H1 (cell line): ENCODE measurements around the gene PLXNA4. TPM values are rescaled to one million over a fixed set of nuclear protein-coding genes. Genes with fewer than 3 reads are reported as not detected.

Source experiments
- CTCF ChIA-PET: fragments of 300-600 bp; sonication (Branson Sonifier 250); formaldehyde crosslinking; loops from one replicate; lab custom pipeline; 2021; ENCODE audit not compliant: partially characterized antibody; lab: Charles Lee
- POLR2A ChIA-PET: fragments of 300-600 bp; sonication (Branson Sonifier 250); formaldehyde crosslinking; loops from one replicate; lab custom pipeline; 2021; ENCODE audit warnings: inconsistent platforms; ENCODE audit not compliant: partially characterized antibody; lab: Charles Lee
- DNase-seq, 2 experiments: peaks; one replicate each; pipeline versions ENCODE4 v3.0.0 to v3.0.0-alpha.2; 2010 to 2022; ENCODE audit warnings: low spot score in 2 of 2, low read depth in 1 of 2, mixed read lengths in 1 of 2
- FAIRE-seq: peaks from 2 replicates; lab custom pipeline; 2011; peaks lifted over from hg19 to GRCh38; lab: Jason Lieb, UNC
- H2AFZ ChIP-seq: 2 replicates; pipeline ENCODE4 v1.8.1; 2012; ENCODE audit warnings: low read length, inconsistent platforms
- H2AK5ac ChIP-seq: 2 replicates; pipeline ENCODE4 v1.6.1; 2013; ENCODE audit warnings: low read depth, low read length
- H2BK120ac ChIP-seq: replicated peaks from 2 replicates; pipeline ENCODE3; 2013; ENCODE audit warnings: low read depth, low read length, inconsistent platforms
- H2BK12ac ChIP-seq: 2 replicates; pipeline ENCODE4 v1.6.1; 2013; ENCODE audit warnings: low read depth, low read length
- H2BK15ac ChIP-seq: 2 replicates; pipeline ENCODE4 v1.6.1; 2013; ENCODE audit warnings: low read length
- H2BK20ac ChIP-seq: 2 replicates; pipeline ENCODE4 v1.6.1; 2013; ENCODE audit warnings: low read length
- H2BK5ac ChIP-seq: 2 replicates; pipeline ENCODE4 v1.6.1; 2013; ENCODE audit warnings: low read depth, low read length
- H3K14ac ChIP-seq: 2 replicates; pipeline ENCODE4 v1.6.1; 2013; ENCODE audit warnings: inconsistent platforms; ENCODE audit not compliant: insufficient read length
- H3K18ac ChIP-seq: 2 replicates; pipeline ENCODE4 v1.6.1; 2013; ENCODE audit warnings: low read length; ENCODE audit errors: extremely low read depth
- H3K23ac ChIP-seq: 2 replicates; pipeline ENCODE4 v1.6.1; 2013; ENCODE audit warnings: inconsistent platforms; ENCODE audit not compliant: insufficient read length
- H3K23me2 ChIP-seq: 2 replicates; pipeline ENCODE4 v1.6.1; 2013; ENCODE audit warnings: low read depth, low read length
- H3K27ac ChIP-seq: 2 replicates; pipeline ENCODE4 v1.6.1; 2011; ENCODE audit warnings: low read depth, low read length, inconsistent platforms
- H3K27me3 ChIP-seq, 4 experiments: replicated peaks in 1 of 4; 1 replicate in 1 of 4; 2 replicates in 3 of 4; pipeline versions ENCODE4 v1.6.1 to v1.8.1; 2011 to 2013; ENCODE audit warnings: low read length in 3 of 4, mild to moderate bottlenecking in 3 of 4, inconsistent platforms in 2 of 4, mixed read lengths in 2 of 4, moderate library complexity in 1 of 4; ENCODE audit not compliant: control insufficient read depth in 3 of 4, insufficient read depth in 3 of 4; ENCODE audit errors: extremely low read depth in 1 of 4
- H3K36me3 ChIP-seq, 4 experiments: 2 replicates each; pipeline versions ENCODE4 v1.6.1 to v1.8.1; 2011 to 2013; ENCODE audit warnings: mild to moderate bottlenecking in 4 of 4, low read length in 3 of 4, moderate library complexity in 2 of 4, control low read depth in 1 of 4, inconsistent platforms in 1 of 4; ENCODE audit not compliant: insufficient read depth in 4 of 4, control insufficient read depth in 2 of 4
- H3K4ac ChIP-seq: replicated peaks from 2 replicates; pipeline ENCODE3; 2013; ENCODE audit warnings: low read length, low read depth, mixed read lengths, inconsistent platforms; ENCODE audit not compliant: insufficient read length
- H3K4me1 ChIP-seq, 4 experiments: replicated peaks in 1 of 4; 1 replicate in 1 of 4; 2 replicates in 3 of 4; pipeline versions ENCODE4 v1.6.1 to v1.8.1; 2011 to 2013; ENCODE audit warnings: low read length in 3 of 4, inconsistent platforms in 2 of 4, mixed read lengths in 1 of 4; ENCODE audit not compliant: insufficient read depth in 4 of 4, control insufficient read depth in 3 of 4
- H3K4me2 ChIP-seq, 2 experiments: 2 replicates each; pipeline versions ENCODE4 v1.6.1 to v1.8.1; 2011 to 2013; ENCODE audit warnings: low read depth in 2 of 2, low read length in 2 of 2, control low read depth in 1 of 2, inconsistent platforms in 1 of 2, mild to moderate bottlenecking in 1 of 2; ENCODE audit not compliant: insufficient read depth in 1 of 2
- H3K4me3 ChIP-seq, 4 experiments: fragments of 200-600, 300-600 bp in 1 of 4; sonication (generic), shearing (Covaris generic), sonication (Bioruptor Twin) in 1 of 4; 2 replicates each; pipeline versions ENCODE4 v1.5.1 to v1.8.1; 2011 to 2016; ENCODE audit warnings: low read length in 4 of 4, low read depth in 3 of 4, control low read depth in 2 of 4, inconsistent platforms in 2 of 4, mild to moderate bottlenecking in 2 of 4, mixed read lengths in 1 of 4, moderate library complexity in 1 of 4; ENCODE audit not compliant: insufficient read depth in 2 of 4; ENCODE audit errors: extremely low read depth in 1 of 4
- H3K56ac ChIP-seq: replicated peaks from 2 replicates; pipeline ENCODE3; 2013; ENCODE audit warnings: low read depth, mild to moderate bottlenecking, mixed read lengths, low read length, inconsistent platforms; ENCODE audit not compliant: insufficient read length
- H3K79me1 ChIP-seq: 2 replicates; pipeline ENCODE4 v1.6.1; 2013; ENCODE audit warnings: low read depth, low read length, control low read depth
- H3K79me2 ChIP-seq, 2 experiments: 2 replicates each; pipeline versions ENCODE4 v1.6.1 to v1.8.1; 2012 to 2013; ENCODE audit warnings: low read length in 2 of 2, mild to moderate bottlenecking in 2 of 2, inconsistent platforms in 1 of 2; ENCODE audit not compliant: insufficient read depth in 2 of 2, control insufficient read depth in 1 of 2
- H3K9ac ChIP-seq, 4 experiments: replicated peaks in 1 of 4; 1 replicate in 1 of 4; 2 replicates in 3 of 4; pipeline versions ENCODE4 v1.6.1 to v1.8.1; 2011 to 2013; ENCODE audit warnings: low read depth in 3 of 4, low read length in 3 of 4, control low read depth in 2 of 4, mild to moderate bottlenecking in 2 of 4, moderate library complexity in 2 of 4, inconsistent platforms in 1 of 4; ENCODE audit errors: extremely low read depth in 1 of 4
- H3K9me3 ChIP-seq, 2 experiments: 2 replicates each; pipeline versions ENCODE4 v1.6.1 to v1.8.1; 2012 to 2013; ENCODE audit warnings: mild to moderate bottlenecking in 2 of 2, moderate library complexity in 2 of 2, control low read depth in 1 of 2, inconsistent platforms in 1 of 2, low read depth in 1 of 2, low read length in 1 of 2, mixed read lengths in 1 of 2; ENCODE audit not compliant: insufficient read depth in 2 of 2
- H4K20me1 ChIP-seq, 2 experiments: replicated peaks in 1 of 2; 2 replicates each; pipeline versions ENCODE3 to v1.8.1; 2011 to 2013; ENCODE audit warnings: inconsistent platforms in 2 of 2, low read length in 2 of 2, mild to moderate bottlenecking in 1 of 2; ENCODE audit not compliant: insufficient read depth in 2 of 2, control insufficient read depth in 1 of 2
- H4K5ac ChIP-seq: 2 replicates; pipeline ENCODE4 v1.6.1; 2013; ENCODE audit warnings: low read length, low read depth, mixed read lengths, inconsistent platforms; ENCODE audit not compliant: insufficient read length
- H4K8ac ChIP-seq: 2 replicates; pipeline ENCODE4 v1.8.0; 2013; ENCODE audit warnings: mild to moderate bottlenecking, moderate library complexity, low read length, inconsistent platforms; ENCODE audit not compliant: insufficient read depth; ENCODE audit errors: extremely low read depth
- H4K91ac ChIP-seq: replicated peaks from 2 replicates; pipeline ENCODE3; 2013; ENCODE audit warnings: low read length, mixed read lengths, inconsistent platforms; ENCODE audit not compliant: insufficient read length
- CBX5 ChIP-seq: fragments of 300-800, 300-1000 bp; sonication (generic); IDR thresholded peaks from 2 replicates; pipeline ENCODE4 v1.7.1; 2016; ENCODE audit warnings: antibody characterized with exemption, low read length, low read depth
- CTCF ChIP-seq, 3 experiments: IDR thresholded peaks; 1 replicate in 2 of 3; 2 replicates in 1 of 3; pipeline versions ENCODE4 v1.5.1 to v1.6.1; 2011; ENCODE audit warnings: low read length in 3 of 3, mild to moderate bottlenecking in 3 of 3, inconsistent platforms in 2 of 3, low read depth in 1 of 3, moderate library complexity in 1 of 3; ENCODE audit not compliant: insufficient read depth in 1 of 3; ENCODE audit errors: control extremely low read depth in 1 of 3
- EP300 ChIP-seq, 2 experiments: IDR thresholded peaks; 1 replicate in 1 of 2; 2 replicates in 1 of 2; pipeline ENCODE4 v1.6.1; 2011 to 2012; ENCODE audit warnings: low read depth in 2 of 2, low read length in 2 of 2, mild to moderate bottlenecking in 2 of 2, borderline replicate concordance in 1 of 2, inconsistent platforms in 1 of 2, moderate library complexity in 1 of 2
- KDM4A ChIP-seq: IDR thresholded peaks from one replicate; pipeline ENCODE4 v1.7.1; 2012; ENCODE audit warnings: low read depth, mild to moderate bottlenecking, moderate library complexity, low read length, inconsistent platforms; ENCODE audit not compliant: severe bottlenecking
- RAD21 ChIP-seq, 2 experiments: IDR thresholded peaks in 1 of 2; conservative IDR thresholded peaks in 1 of 2; 2 replicates each; pipeline ENCODE4 v1.6.1; 2011; ENCODE audit warnings: low read depth in 2 of 2, low read length in 2 of 2, improper control_type of control experiment in 1 of 2, inconsistent platforms in 1 of 2, mild to moderate bottlenecking in 1 of 2, moderate library complexity in 1 of 2
- SIX5 ChIP-seq: IDR thresholded peaks from 2 replicates; pipeline ENCODE4 v1.6.1; 2011; ENCODE audit warnings: mild to moderate bottlenecking, low read depth, low read length
- SP1 ChIP-seq: IDR thresholded peaks from 2 replicates; pipeline ENCODE4 v1.6.1; 2011; ENCODE audit warnings: low read depth, low read length
- TAF7 ChIP-seq: optimal IDR thresholded peaks from 2 replicates; pipeline ENCODE3; 2011; ENCODE audit warnings: low read depth, mild to moderate bottlenecking, inconsistent platforms, low read length, moderate library complexity, borderline replicate concordance
- TCF12 ChIP-seq: IDR thresholded peaks from 2 replicates; pipeline ENCODE4 v1.6.1; 2011; ENCODE audit warnings: low read depth, mild to moderate bottlenecking, low read length
- WGBS, 2 experiments: shearing (Covaris generic) in 1 of 2; methylation state at CpG; one replicate each; pipeline versions ENCODE4 v1.1.6 to v1.1.7; 2013 to 2015; ENCODE audit warnings: low lambda C conversion rate in 2 of 2, mixed read lengths in 2 of 2, inconsistent platforms in 1 of 2, low coverage in 1 of 2, missing lambda C conversion rate in 1 of 2; ENCODE audit not compliant: insufficient replicate concordance in 2 of 2, insufficient coverage in 1 of 2, insufficient read length in 1 of 2; ENCODE audit errors: extremely low coverage in 1 of 2, missing lambda C conversion rate in 1 of 2; 5-methylcytosine and 5-hydroxymethylcytosine counted together
- polyA plus RNA-seq, 7 experiments: library from polyadenylated mRNA; depleted of rRNA in 3 of 7; stranded (reverse) in 5 of 7; unstranded in 2 of 7; fragments of >200 nt in 5 of 7; fragments of 200-250 nt in 2 of 7; gene quantifications; 1 replicate in 5 of 7; 2 replicates in 1 of 7; 4 replicates in 1 of 7; pipeline versions ENCODE4 v1.2.1 to v1.2.3, GENCODE V29; 2011 to 2013; ENCODE audit warnings: missing spikeins in 2 of 7, mixed read lengths in 2 of 7
- total RNA-seq: library from RNA; stranded (reverse); fragmentation: NEBNext Ultra II Directional; extraction: Animal tissue kit (Norgen Biotek cat#: 25700); gene quantifications from 2 replicates; pipeline ENCODE4 v1.2.1, GENCODE V29; 2021

PLXNA4 gene
- total and polyA plus RNA-seq, 2 of the 8 experiments (the other 6 are each of a cell fraction or from before 2014, with no cell fraction given), result 0.76 to 0.79 TPM

GRCh38 chr7:132239422-132239994, 336.8 kb downstream of the PLXNA4 start:
- Histone ChIP-seq H3K23me2 (no peaks in the 10 kb centered on the region; the same call in 1 of the 2 replicates), H2BK120ac (no peak overlapping the region), H3K23ac (no peak overlapping the region), H3K27ac (no peak overlapping the region), H3K9me3 (no peaks in the 10 kb centered on the region), H3K36me3 (no peaks in the 10 kb centered on the region), H4K5ac (no peak overlapping the region), H3K4me3 (no peak overlapping the region), H3K79me1 (no peaks in the 10 kb centered on the region), H4K91ac (no peak overlapping the region), H3K9ac (no peak overlapping the region), H3K27me3 (no peaks in the 10 kb centered on the region), H3K4ac (no peak overlapping the region), H2AK5ac (no peak overlapping the region), H2AFZ (no peak overlapping the region), H2BK20ac (no peak overlapping the region; the same call in 1 of the 2 replicates), H2BK12ac (no peak overlapping the region), H3K79me2 (no peaks in the 10 kb centered on the region), H3K4me2 (no peak overlapping the region), H2BK5ac (no peak overlapping the region), H3K4me1 (peaks cover 0 to 3% (median 1%) of the 10 kb centered on the region in 4 experiments; a peak in 3 of 7 replicates), H2BK15ac (no peak overlapping the region), H3K18ac (no peak overlapping the region), H4K8ac (no peak overlapping the region), H3K14ac (no peak overlapping the region), H3K56ac (no peak overlapping the region), H4K20me1 (no peaks in the 10 kb centered on the region)
- POLR2A ChIA-PET, result no interaction called here
- DNase-seq, result no peak
- CTCF ChIA-PET, result interaction anchor here (0.7 to 5.3 kb wide), 19 partner anchors 8 to 370 kb away, joined by 3 to 34 read pairs (median 3); no protein-coding TSS in a partner anchor
- no peak for FAIRE-seq
- WGBS, 2 experiments, result 91% methylated on average over 5 of the region's 5 CpGs; no CpG with 5 or more reads in 1 of the 2 experiments
- no peak for TF ChIP-seq TAF7
- TF ChIP-seq CBX5, result no peak
- no peak for TF ChIP-seq EP300 (IDR thresholded peaks at IDR 0.05; ENCODE audit: borderline replicate concordance in 1 of 2, low read depth in 2 of 2, low read length in 2 of 2)
- no peak for TF ChIP-seq TCF12
- peak; percentile 22 to 64 (median 33); a peak in 3 of 4 replicates for TF ChIP-seq CTCF (IDR thresholded peaks at IDR 0.05; ENCODE audit: control extremely low read depth in 1 of 3, insufficient read depth in 1 of 3, low read depth in 1 of 3, low read length in 3 of 3)
- TF ChIP-seq KDM4A, result no peak
- TF ChIP-seq SIX5, result no peak
- peak; percentile 33 to 54; a peak in 3 of 4 replicates for TF ChIP-seq RAD21 (IDR thresholded peaks at IDR 0.05 in 1 of 2, conservative IDR thresholded peaks at IDR 0.05 in 1 of 2; ENCODE audit: low read depth in 2 of 2, low read length in 2 of 2)
- no peak for TF ChIP-seq SP1
